GM23248 (cell line): ENCODE results near the gene LRP2. TPM values are rescaled to one million over a fixed set of nuclear protein-coding genes. Genes with fewer than 3 reads are reported as not detected.
"Not testable (repeated sequence)": the region's sequence is repeated elsewhere in the genome, so short reads cannot be mapped to it uniquely, and the experiment has no call there.

Source experiments
- DNase-seq: peaks from one replicate; pipeline ENCODE4 v3.0.0-alpha.2; 2015
- H2AFZ ChIP-seq: fragments of 200-600 bp; sonication (generic); 2 replicates; pipeline ENCODE4 v1.6.1; 2016; ENCODE audit warnings: antibody characterized with exemption
- H3F3A ChIP-seq: fragments of 200-600 bp; sonication (generic); 2 replicates; pipeline ENCODE4 v1.6.1; 2016; ENCODE audit warnings: mild to moderate bottlenecking, antibody characterized with exemption, mixed run types; ENCODE audit not compliant: insufficient read depth
- H3K27ac ChIP-seq: fragments of 200-600 bp; sonication (generic); 2 replicates; pipeline ENCODE4 v1.5.1; 2016; ENCODE audit warnings: mild to moderate bottlenecking
- H3K27me3 ChIP-seq: fragments of 200-600 bp; sonication (generic); replicated peaks from 2 replicates; pipeline ENCODE4 v1.6.1; 2016; ENCODE audit warnings: mild to moderate bottlenecking; ENCODE audit not compliant: insufficient read depth
- H3K36me3 ChIP-seq: fragments of 200-600 bp; sonication (generic); 2 replicates; pipeline ENCODE4 v1.6.1; 2016; ENCODE audit warnings: low read depth, mild to moderate bottlenecking
- H3K4me1 ChIP-seq: fragments of 200-600 bp; sonication (generic); 2 replicates; pipeline ENCODE4 v1.6.1; 2016; ENCODE audit warnings: mild to moderate bottlenecking; ENCODE audit not compliant: insufficient read depth
- H3K4me2 ChIP-seq: fragments of 200-600 bp; sonication (generic); one replicate; pipeline ENCODE4 v1.6.1; 2016; ENCODE audit warnings: mild to moderate bottlenecking; ENCODE audit not compliant: unreplicated experiment
- H3K4me3 ChIP-seq: fragments of 200-600 bp; sonication (generic); 2 replicates; pipeline ENCODE4 v1.5.1; 2016; ENCODE audit warnings: mild to moderate bottlenecking
- H3K79me2 ChIP-seq: fragments of 200-600 bp; sonication (generic); 2 replicates; pipeline ENCODE4 v1.6.1; 2016; ENCODE audit warnings: mild to moderate bottlenecking; ENCODE audit not compliant: insufficient read depth
- H3K9ac ChIP-seq: fragments of 200-600 bp; sonication (generic); 2 replicates; pipeline ENCODE4 v1.6.1; 2016; ENCODE audit warnings: mild to moderate bottlenecking
- H3K9me2 ChIP-seq: fragments of 200-600 bp; sonication (generic); 2 replicates; pipeline ENCODE4 v1.6.1; 2016; ENCODE audit warnings: mixed run types, mild to moderate bottlenecking, moderate library complexity; ENCODE audit not compliant: insufficient read depth
- H3K9me3 ChIP-seq: fragments of 200-600 bp; sonication (generic); one replicate; pipeline ENCODE4 v1.6.1; 2017; ENCODE audit warnings: low read depth
- H4K20me1 ChIP-seq: fragments of 200-600 bp; sonication (generic); 2 replicates; pipeline ENCODE4 v1.6.0; 2016; ENCODE audit not compliant: insufficient read depth
- EZH2 ChIP-seq: fragments of 200-600 bp; sonication (generic); IDR thresholded peaks from 2 replicates; pipeline ENCODE4 v1.6.1; 2018; ENCODE audit warnings: antibody characterized with exemption, mild to moderate bottlenecking; ENCODE audit not compliant: insufficient read depth, poor library complexity, severe bottlenecking
- EZH2phosphoT487 ChIP-seq: fragments of 200-600 bp; sonication (generic); IDR thresholded peaks from 2 replicates; pipeline ENCODE4 v1.6.1; 2018; ENCODE audit warnings: antibody characterized with exemption, moderate library complexity, mild to moderate bottlenecking, low read depth; ENCODE audit not compliant: insufficient read depth
- WGBS, 2 experiments: methylation state at CpG; one replicate each; pipeline ENCODE4 v1.1.6; 2015 to 2017; ENCODE audit warnings: low lambda C conversion rate in 2 of 2, low coverage in 1 of 2; ENCODE audit errors: missing lambda C conversion rate in 2 of 2; 5-methylcytosine and 5-hydroxymethylcytosine counted together
- in situ Hi-C: fragments of 300-500 bp; cut with MboI; formaldehyde crosslinking; loops from 2 replicates; pipeline ENCODE4 v1.15.0; 2020
- polyA plus RNA-seq: library from polyadenylated mRNA; unstranded; fragments of >200 nt; fragmentation: Nextera tagmentation; extraction: Ambion mirVana; gene quantifications from 2 replicates; pipeline ENCODE4 v1.2.1, GENCODE V29; 2016
- total RNA-seq: library from RNA; depleted of rRNA; stranded (reverse); fragments of >200 nt; shearing (Covaris generic); gene quantifications from 2 replicates; pipeline ENCODE4 v1.2.3, GENCODE V29; 2014

LRP2 gene
- total and polyA plus RNA-seq, 2 experiments from 2014 or later: not detected

DNA sequence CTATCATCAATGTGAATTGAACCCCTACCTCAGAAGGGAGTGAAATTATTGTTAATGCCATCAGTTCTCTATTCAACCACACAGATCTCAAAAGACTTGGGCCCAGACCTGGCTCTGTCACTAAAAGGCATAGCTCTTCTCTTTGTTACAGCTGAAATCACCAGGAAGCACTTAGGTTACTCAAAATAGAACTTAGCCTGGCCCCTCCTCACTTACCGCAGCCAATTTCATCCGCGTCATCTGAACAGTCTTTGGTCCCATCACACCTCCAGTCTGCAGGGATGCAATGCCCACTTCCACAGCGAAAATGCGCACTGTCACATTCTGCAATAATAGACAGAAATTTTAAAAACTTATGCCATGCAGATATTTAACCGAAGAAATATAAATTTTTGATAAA is 41.8 kb downstream of the LRP2 start:
- no peaks in the 10 kb centered on the region for H3K9me2 ChIP-seq
- in situ Hi-C loops: no loop called here
- no peaks in the 10 kb centered on the region for H3F3A ChIP-seq
- H3K4me1 ChIP-seq: no peaks in the 10 kb centered on the region
- 60 to 62% methylated on average over 6 of the region's 6 CpGs for whole genome bisulfite sequencing, 2 experiments
- H3K27me3 ChIP-seq: no peaks in the 10 kb centered on the region
- no peaks in the 10 kb centered on the region for H3K79me2 ChIP-seq
- no peak overlapping the region for H3K27ac ChIP-seq
- no peak overlapping the region for H2AFZ ChIP-seq
- H3K4me2 ChIP-seq: no peak overlapping the region
- H3K4me3 ChIP-seq: no peak overlapping the region
- DNase-seq: no peak
- TF ChIP-seq EZH2: no peak
- no peak for TF ChIP-seq EZH2phosphoT487
- H3K9ac ChIP-seq: no peak overlapping the region
- H3K36me3 ChIP-seq: no peaks in the 10 kb centered on the region
- H4K20me1 ChIP-seq: no peaks in the 10 kb centered on the region
- H3K9me3 ChIP-seq: no peaks in the 10 kb centered on the region

DNA sequence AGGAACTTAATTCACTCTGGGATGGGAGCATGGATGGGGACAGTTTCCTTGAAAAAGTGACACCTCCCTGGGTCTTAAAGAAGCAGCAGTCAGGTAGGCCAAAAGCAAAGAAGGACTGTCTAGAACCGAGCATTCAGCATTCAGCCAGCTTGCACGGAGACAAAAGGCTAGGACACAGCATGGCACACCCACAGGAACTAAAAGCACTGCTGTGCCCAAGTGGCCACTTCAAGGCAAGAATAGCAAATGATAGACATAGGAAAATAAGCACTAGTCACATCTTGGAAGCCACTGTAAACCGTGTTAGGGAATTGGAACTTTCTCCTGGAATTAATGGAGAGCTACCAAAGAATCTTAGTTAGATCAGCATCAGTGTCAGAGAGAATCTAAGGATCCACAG is 47.0 kb downstream of the LRP2 start:
- H3K4me3 ChIP-seq: no peak overlapping the region
- no peaks in the 10 kb centered on the region for H3K79me2 ChIP-seq
- H3F3A ChIP-seq: no peaks in the 10 kb centered on the region
- H3K9ac ChIP-seq: no peak overlapping the region
- H4K20me1 ChIP-seq: no peaks in the 10 kb centered on the region
- no peaks in the 10 kb centered on the region for H3K27me3 ChIP-seq
- no peaks in the 10 kb centered on the region for H3K36me3 ChIP-seq
- H3K9me3 ChIP-seq: no peaks in the 10 kb centered on the region
- 5 to 9% methylated on average over 3 of the region's 3 CpGs for WGBS, 2 experiments
- H2AFZ ChIP-seq: no peak overlapping the region
- no peaks in the 10 kb centered on the region for H3K9me2 ChIP-seq
- in situ Hi-C loops: no loop called here
- H3K27ac ChIP-seq: no peak overlapping the region
- TF ChIP-seq EZH2phosphoT487 (no peak), EZH2 (no peak)
- no peaks in the 10 kb centered on the region for H3K4me1 ChIP-seq
- DNase-seq: no peak
- no peak overlapping the region for H3K4me2 ChIP-seq

GRCh38 chr2:169308349-169308748 is 54.0 kb downstream of the LRP2 start:
- H3K27me3 ChIP-seq, H3K79me2 ChIP-seq, H3K36me3 ChIP-seq, H3K27ac ChIP-seq, H3K9me2 ChIP-seq, H3K4me2 ChIP-seq, H2AFZ ChIP-seq, in situ Hi-C loops, H3F3A ChIP-seq, H3K4me1 ChIP-seq, H4K20me1 ChIP-seq, DNase-seq, H3K4me3 ChIP-seq, H3K9me3 ChIP-seq, H3K9ac ChIP-seq: not testable (repeated sequence)
- WGBS, 2 experiments: 22 to 32% methylated on average over 5 of the region's 5 CpGs

DNA sequence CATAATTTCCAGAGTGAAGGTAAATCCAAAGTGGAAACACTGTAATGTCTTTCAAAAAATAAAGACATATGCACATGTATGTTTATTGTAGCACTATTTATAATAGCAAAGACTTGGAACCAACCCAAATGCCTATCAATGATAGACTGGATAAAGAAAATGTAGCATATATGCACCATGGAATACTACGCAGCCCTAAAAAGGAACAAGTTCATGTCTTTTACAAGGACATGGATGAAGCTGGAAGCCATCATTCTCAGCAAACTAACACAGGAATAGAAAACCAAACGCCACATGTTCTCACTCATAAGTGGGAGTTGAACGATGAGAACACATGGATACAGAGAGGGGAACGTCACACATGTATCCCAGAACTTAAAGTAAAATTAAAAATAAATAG is 57.6 kb downstream of the LRP2 start:
- not testable (repeated sequence) for DNase-seq
- 14 to 22% methylated on average over 4 of the region's 4 CpGs for WGBS, 2 experiments

DNA sequence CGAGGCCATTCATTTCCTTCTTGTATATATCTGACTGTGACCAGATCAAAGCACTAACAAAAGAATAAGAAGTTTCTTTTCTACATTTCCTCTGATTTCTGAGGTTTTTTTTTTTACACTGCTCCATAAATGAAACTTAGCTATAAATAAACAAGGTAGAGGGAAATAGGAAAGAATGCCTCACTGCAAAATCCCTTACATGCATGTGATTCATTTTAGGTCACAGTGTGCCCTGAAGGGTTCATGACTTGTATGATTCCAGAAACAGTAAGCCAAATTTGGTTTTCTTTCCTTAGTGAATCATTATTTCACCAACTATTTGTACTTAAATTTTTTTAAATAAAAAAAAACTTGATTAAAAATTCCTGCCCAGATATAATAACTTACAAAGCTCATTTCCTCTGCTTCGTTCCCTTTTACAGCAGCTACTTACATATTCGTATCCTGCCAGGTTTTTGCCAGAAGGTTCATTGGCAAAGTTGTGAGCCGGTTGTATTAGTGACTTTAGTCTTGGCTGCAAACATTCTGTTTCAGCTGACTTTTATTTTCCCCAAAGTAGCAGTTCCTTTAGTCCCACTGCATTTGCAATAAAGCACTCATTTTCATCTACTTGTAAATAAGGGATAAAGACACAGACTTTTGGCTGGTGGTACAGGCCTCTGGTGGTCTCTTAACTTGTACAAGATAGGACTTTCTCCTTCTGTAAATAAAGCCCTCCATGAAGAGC is 58.6 kb downstream of the LRP2 start:
- 4% methylated on average over 4 of the region's 4 CpGs for WGBS, 2 experiments
- no peak for TF ChIP-seq EZH2
- TF ChIP-seq EZH2phosphoT487: no peak
- no peak overlapping the region for H3K27ac ChIP-seq
- no peaks in the 10 kb centered on the region for H3F3A ChIP-seq
- H3K4me2 ChIP-seq: no peak overlapping the region
- no peaks in the 10 kb centered on the region for H3K27me3 ChIP-seq
- no peaks in the 10 kb centered on the region for H4K20me1 ChIP-seq
- H3K9ac ChIP-seq: no peak overlapping the region
- H3K4me1 ChIP-seq: no peaks in the 10 kb centered on the region
- in situ Hi-C loops: no loop called here
- no peak overlapping the region for H3K4me3 ChIP-seq
- H3K9me2 ChIP-seq: no peaks in the 10 kb centered on the region
- no peaks in the 10 kb centered on the region for H3K9me3 ChIP-seq
- no peak for DNase-seq
- H2AFZ ChIP-seq: no peak overlapping the region
- no peaks in the 10 kb centered on the region for H3K79me2 ChIP-seq
- H3K36me3 ChIP-seq: no peaks in the 10 kb centered on the region

More for the DNA sequence above, 57.6 kb downstream of the LRP2 start:
- H3K4me1 ChIP-seq, H3K27me3 ChIP-seq, H3K9ac ChIP-seq, H3K27ac ChIP-seq, H3K79me2 ChIP-seq, H4K20me1 ChIP-seq, H3K9me2 ChIP-seq, H3K4me3 ChIP-seq, H2AFZ ChIP-seq, H3K9me3 ChIP-seq, H3K36me3 ChIP-seq, in situ Hi-C loops, H3F3A ChIP-seq, H3K4me2 ChIP-seq: not testable (repeated sequence)
